ENCODE data around the gene ITGB5. TPM values are rescaled to one million over a fixed set of nuclear protein-coding genes. Genes with fewer than 3 reads are reported as not detected.

The ITGB5 gene
- total RNA-seq, 1 donor: 308 TPM

- no peak overlapping the region for H3K4me3 ChIP-seq (ENCODE audit: low read depth, low read length)
- DNase-seq (ENCODE audit: low read depth): no peak
- TF ChIP-seq, protein P1, sequence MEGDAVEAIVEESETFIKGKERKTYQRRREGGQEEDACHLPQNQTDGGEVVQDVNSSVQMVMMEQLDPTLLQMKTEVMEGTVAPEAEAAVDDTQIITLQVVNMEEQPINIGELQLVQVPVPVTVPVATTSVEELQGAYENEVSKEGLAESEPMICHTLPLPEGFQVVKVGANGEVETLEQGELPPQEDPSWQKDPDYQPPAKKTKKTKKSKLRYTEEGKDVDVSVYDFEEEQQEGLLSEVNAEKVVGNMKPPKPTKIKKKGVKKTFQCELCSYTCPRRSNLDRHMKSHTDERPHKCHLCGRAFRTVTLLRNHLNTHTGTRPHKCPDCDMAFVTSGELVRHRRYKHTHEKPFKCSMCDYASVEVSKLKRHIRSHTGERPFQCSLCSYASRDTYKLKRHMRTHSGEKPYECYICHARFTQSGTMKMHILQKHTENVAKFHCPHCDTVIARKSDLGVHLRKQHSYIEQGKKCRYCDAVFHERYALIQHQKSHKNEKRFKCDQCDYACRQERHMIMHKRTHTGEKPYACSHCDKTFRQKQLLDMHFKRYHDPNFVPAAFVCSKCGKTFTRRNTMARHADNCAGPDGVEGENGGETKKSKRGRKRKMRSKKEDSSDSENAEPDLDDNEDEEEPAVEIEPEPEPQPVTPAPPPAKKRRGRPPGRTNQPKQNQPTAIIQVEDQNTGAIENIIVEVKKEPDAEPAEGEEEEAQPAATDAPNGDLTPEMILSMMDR (IDR thresholded peaks at IDR 0.05; ENCODE audit: insufficient read depth, low read length): no peak
Observed at GRCh38 chr3:124776856-124777255, 110.3 kb downstream of the ITGB5 start.

- no peak for DNase-seq (ENCODE audit: low read depth)
- H3K4me3 ChIP-seq (ENCODE audit: low read depth, low read length): no peak overlapping the region
- TF ChIP-seq, protein P1 (IDR thresholded peaks at IDR 0.05; ENCODE audit: insufficient read depth, low read length): no peak
Observed at GRCh38 chr3:124775877-124776276, 111.3 kb downstream of the ITGB5 start.

DNA sequence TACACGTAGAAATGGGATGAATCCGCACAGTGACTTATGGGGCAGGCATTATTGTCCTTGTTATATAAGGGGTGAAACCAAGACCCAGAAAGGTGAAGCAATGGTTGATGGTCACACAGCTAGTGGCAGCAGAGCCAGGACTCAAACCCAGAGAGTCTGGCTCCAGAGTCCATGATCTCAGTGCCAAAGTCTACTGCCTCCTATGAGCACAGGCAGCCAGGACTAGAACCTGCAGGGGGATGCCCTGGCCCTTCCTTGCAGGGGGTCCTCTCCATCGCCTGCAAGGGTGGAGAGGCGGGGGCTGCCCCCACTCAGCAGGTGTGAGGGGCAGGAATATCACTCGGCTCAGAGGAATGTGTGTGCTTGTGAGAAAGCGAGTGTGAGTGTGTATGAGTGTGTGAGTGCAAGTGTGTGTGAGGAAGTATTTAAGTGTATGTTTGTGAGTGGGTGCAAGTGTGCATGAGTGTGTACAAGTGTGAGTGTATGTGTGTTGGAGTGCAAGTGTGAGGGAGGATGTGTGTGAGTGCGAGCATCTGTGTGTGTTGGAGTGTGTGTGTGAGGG is 112.2 kb downstream of the ITGB5 start:
- no peak for DNase-seq (ENCODE audit: low read depth)
- TF ChIP-seq, protein P1 (IDR thresholded peaks at IDR 0.05; ENCODE audit: insufficient read depth, low read length): no peak
- H3K4me3 ChIP-seq (ENCODE audit: low read depth, low read length): no peak overlapping the region

DNA sequence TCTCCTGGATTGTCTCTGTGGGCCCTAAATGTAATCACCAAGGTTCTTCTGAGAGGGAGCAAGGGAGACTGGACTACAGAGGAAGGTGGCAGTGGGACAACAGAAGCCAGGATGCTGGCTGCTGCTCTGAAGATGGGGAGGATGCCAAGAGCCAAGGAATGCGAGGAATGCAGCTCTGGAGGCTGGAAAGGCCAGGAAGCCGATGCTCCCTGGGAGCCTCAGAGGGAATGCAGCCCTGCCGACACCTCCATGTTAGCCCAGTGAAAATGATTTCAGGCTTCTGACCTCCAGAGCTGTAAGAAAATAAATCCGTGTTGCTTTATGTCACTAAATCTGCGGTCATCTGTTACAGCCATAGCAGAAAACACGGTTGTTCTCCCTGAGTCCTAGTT is 112.8 kb downstream of the ITGB5 start:
- H3K4me3 ChIP-seq (ENCODE audit: low read depth, low read length): no peak overlapping the region
- TF ChIP-seq, protein P1 (IDR thresholded peaks at IDR 0.05; ENCODE audit: insufficient read depth, low read length): no peak
- peak; percentile 87 for DNase-seq (ENCODE audit: low read depth)

- DNase-seq (ENCODE audit: low read depth): no peak
- TF ChIP-seq, protein P1 (IDR thresholded peaks at IDR 0.05; ENCODE audit: insufficient read depth, low read length): no peak
- no peak overlapping the region for H3K4me3 ChIP-seq (ENCODE audit: low read depth, low read length)
Observed at GRCh38 chr3:124773351-124774326, 113.5 kb downstream of the ITGB5 start.

DNA sequence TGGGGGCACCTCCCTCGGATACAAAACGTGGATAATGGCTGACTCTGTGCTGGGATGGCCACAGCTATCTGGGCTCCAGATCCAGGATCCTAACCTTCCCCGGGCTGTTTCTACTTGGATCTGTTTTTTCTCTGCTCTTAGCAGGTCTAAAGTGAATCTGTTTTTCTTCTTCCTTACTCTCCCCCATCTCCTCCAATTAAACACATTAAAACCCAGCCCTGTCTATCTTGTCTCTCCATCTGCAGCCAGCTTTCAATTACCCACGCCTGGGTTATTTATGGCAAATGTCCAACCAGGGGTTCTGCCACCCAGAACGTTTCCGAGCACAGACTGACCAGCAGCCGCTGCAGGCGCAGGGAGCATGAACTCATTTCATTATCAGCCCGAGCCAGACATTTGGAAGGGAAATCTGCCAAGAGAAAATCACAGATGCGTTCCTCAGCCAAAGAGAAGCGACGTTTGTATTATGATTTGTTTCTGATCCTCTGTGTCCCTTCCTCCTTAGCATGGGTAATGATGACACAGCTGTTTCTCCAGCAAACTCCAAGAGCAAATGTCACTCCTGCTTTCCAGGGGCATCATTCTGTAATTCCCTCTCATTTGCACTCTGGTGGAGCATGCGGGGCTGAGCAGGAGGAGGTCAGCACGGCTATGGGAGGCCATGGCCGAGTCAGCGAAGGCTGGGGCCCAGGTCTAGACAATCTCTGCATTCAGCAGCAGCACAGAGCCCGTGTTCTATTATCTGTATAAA is 114.9 kb downstream of the ITGB5 start:
- peak; percentile 70 for DNase-seq (ENCODE audit: low read depth)

More for the DNA sequence above, 114.9 kb downstream of the ITGB5 start:
- TF ChIP-seq, protein P1 (IDR thresholded peaks at IDR 0.05; ENCODE audit: insufficient read depth, low read length): no peak
- peak overlapping the region; percentile 5 for H3K4me3 ChIP-seq (ENCODE audit: low read depth, low read length)
